GM23338 (cell line): ENCODE data around the gene SLC24A1.

Experiments used
- CTCF ChIP-seq, 2 experiments: fragments of 200-600 bp in 1 of 2; sonication (generic) in 1 of 2; conservative IDR thresholded peaks; 2 replicates each; pipeline versions ENCODE4 v1.5.1 to v1.6.1; 2016 to 2017; ENCODE audit warnings: antibody characterized with exemption in 2 of 2, low read depth in 2 of 2, mild to moderate bottlenecking in 2 of 2, moderate library complexity in 1 of 2
- EZH2 ChIP-seq: fragments of 200-600 bp; sonication (generic); IDR thresholded peaks from one replicate; pipeline ENCODE4 v1.8.0; 2017; ENCODE audit warnings: antibody characterized with exemption, mild to moderate bottlenecking, low read depth; ENCODE audit not compliant: unreplicated experiment
- POLR2AphosphoS5 ChIP-seq: IDR thresholded peaks from 2 replicates; pipeline ENCODE4 v1.6.1; 2016; ENCODE audit warnings: antibody characterized with exemption, low read depth
- REST ChIP-seq: IDR thresholded peaks from one replicate; pipeline ENCODE4 v1.6.1; 2018; ENCODE audit warnings: antibody characterized with exemption; ENCODE audit not compliant: unreplicated experiment
- ZNF331 ChIP-seq: fragments of 250-450 bp; sonication (Bioruptor Pico); IDR thresholded peaks from 2 replicates; pipeline ENCODE4 v1.5.0; 2020; ENCODE audit warnings: low read depth, mild to moderate bottlenecking, moderate library complexity

- no peak for TF ChIP-seq POLR2AphosphoS5
- TF ChIP-seq CTCF (conservative IDR thresholded peaks at IDR 0.05; ENCODE audit: low read depth in 2 of 2) = no peak
- no peak for TF ChIP-seq EZH2
- no peak for TF ChIP-seq REST
- no peak for TF ChIP-seq ZNF331 (CRISPR knock-in tag)
Observed at GRCh38 chr15:65653341-65653740, 31.6 kb downstream of the SLC24A1 start.
